ENCODE measurements around the gene TP73.

DNA sequence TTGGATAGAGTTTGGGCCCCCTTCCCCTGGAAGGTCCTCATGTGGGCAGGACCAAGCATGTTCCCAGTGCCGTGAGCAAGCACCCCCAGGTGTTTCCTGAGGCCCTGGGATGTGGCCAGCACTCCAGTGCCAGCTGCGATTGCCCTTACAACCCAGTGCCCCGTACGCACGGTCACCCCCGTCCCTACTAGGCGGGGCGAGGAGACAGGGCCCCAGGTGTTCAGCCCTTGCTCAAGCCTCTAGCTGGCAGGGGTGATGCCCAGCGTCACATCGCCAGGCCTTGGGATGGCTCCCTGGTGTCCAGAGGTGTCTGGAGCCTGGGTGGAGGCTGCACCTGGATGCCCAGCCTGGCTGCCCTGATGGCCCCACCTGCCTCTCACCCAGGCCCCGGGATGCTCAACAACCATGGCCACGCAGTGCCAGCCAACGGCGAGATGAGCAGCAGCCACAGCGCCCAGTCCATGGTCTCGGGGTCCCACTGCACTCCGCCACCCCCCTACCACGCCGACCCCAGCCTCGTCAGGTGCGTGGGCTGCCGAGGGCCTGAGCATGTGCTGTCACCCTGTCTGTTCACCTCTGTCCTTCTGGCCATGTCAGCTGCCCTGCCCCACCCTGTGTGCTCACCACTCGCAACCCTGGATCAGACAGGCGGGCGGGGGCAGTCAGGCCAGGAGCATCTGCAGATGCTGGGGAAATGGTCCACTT lies 78.4 kb downstream of the TP73 start:
- TF ChIP-seq, protein P1, sequence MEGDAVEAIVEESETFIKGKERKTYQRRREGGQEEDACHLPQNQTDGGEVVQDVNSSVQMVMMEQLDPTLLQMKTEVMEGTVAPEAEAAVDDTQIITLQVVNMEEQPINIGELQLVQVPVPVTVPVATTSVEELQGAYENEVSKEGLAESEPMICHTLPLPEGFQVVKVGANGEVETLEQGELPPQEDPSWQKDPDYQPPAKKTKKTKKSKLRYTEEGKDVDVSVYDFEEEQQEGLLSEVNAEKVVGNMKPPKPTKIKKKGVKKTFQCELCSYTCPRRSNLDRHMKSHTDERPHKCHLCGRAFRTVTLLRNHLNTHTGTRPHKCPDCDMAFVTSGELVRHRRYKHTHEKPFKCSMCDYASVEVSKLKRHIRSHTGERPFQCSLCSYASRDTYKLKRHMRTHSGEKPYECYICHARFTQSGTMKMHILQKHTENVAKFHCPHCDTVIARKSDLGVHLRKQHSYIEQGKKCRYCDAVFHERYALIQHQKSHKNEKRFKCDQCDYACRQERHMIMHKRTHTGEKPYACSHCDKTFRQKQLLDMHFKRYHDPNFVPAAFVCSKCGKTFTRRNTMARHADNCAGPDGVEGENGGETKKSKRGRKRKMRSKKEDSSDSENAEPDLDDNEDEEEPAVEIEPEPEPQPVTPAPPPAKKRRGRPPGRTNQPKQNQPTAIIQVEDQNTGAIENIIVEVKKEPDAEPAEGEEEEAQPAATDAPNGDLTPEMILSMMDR (IDR thresholded peaks at IDR 0.05), result no peak
- no peak for TF ChIP-seq POLR2A (IDR thresholded peaks at IDR 0.05)
